GM04504 (cell line): ENCODE results near the gene PTRH2.
"Not testable (repeated sequence)": the region's sequence is repeated elsewhere in the genome, so short reads cannot be mapped to it uniquely, and the experiment has no call there.

ENCODE experiments used
- DNase-seq: peaks from one replicate; pipeline ENCODE4 v3.0.0-alpha.2; 2012; ENCODE audit warnings: low read depth

Gene PTRH2

DNA sequence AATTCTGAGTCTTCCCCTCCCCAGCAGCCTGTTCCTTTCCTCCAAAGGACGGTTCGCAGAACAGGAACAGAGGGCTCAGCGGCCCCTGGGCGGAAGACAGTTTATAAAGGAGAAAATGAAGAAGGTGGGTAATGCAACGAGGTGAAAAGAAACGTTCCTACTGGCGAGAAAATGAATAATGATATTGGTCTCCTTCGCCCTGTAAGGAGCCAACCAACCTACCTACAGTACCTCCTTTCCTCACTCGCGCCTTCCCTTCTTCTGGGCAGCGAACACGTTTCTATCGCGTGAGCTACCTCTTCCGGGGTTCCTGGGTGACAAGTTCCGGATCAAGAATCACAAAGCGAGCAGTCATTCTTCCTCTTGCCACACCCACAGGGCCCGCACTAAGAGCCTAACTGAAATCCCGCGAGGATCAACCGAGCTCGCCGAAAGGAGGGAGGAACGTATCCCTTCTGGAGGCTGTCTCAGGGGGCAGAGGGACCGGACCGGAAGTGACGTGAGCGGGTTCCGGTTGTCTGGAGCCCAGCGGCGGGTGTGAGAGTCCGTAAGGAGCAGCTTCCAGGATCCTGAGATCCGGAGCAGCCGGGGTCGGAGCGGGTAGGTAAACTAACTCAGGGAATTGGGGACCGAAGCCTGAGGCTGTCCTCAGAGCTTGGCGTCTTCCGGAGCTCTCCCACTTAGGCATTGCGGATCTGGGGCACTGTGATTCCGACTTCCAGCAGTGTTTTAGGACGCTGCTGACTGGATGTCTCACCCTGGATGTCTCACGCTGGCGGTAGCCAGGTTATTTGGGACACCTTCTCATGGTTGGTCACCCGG, at the start of gene PTRH2, which contains the start of gene VMP1:
PTRH2 (minus strand) TSS at position 282 of the 822 bp plus-strand sequence. CDS start 9,452 bp downstream, outside the sequence.
VMP1 (plus strand) TSS at position 506 of the 822 bp plus-strand sequence. CDS start 23,793 bp downstream, outside the sequence.
- DNase-seq = peak; percentile 100

DNA sequence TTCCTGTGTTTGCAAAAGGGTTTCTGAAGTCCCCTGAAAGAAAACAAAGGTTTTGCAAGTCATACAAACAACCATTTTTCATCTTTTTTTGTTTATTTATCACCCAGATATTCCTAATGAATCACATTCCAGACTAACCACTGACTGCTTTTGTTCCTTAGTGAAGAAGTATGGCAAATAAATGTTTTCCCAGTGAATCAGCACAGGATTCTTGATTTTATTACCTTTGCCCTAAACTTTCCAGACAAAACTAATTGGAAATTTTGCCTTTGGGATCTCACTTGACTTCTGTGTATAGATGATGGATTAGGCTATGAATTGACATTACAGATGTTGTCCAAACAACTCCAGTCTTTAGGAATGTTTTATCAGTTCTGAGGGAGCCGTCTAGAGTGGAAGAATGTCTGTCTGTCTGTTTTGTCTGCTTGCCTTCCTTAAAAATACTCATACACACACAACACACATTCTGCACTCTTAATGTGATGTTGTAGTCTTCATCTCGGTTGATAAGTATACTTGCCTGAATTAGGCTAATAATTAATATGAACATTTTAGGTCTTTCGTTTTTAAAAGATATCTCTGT, 49.1 kb upstream of the PTRH2 start:
- peak; percentile 75 for DNase-seq

- DNase-seq = not testable (repeated sequence)
These were observed 47.8 kb upstream of the PTRH2 start for GRCh38 chr17:59755069-59755468.

GRCh38 chr17:59754552-59754951, 47.3 kb upstream of the PTRH2 start:
- peak; percentile 76 for DNase-seq

GRCh38 chr17:59753522-59754467, 46.6 kb upstream of the PTRH2 start:
- DNase-seq = peak; percentile 76

DNA sequence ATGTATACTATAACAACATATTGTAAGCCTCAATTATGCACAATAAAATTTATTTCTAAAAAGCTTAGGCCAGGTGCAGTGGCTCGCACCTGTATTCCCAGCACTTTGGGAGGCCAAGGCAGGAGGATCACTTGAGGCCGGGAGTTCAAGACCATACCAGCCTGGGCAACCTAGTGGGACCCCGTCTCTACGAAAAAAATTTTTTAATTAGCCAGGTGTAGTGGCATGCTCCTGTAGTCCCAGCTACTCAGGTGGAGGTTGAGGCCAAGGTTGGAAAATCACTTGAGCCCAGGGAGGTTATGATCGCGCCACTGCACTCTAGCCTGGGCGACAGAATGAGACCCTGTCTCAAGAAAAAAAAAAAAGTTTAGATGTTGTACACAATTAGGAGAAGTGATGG, 45.7 kb upstream of the PTRH2 start:
- DNase-seq = no peak

GRCh38 chr17:59752446-59752845, 45.2 kb upstream of the PTRH2 start:
- DNase-seq = no peak

DNA sequence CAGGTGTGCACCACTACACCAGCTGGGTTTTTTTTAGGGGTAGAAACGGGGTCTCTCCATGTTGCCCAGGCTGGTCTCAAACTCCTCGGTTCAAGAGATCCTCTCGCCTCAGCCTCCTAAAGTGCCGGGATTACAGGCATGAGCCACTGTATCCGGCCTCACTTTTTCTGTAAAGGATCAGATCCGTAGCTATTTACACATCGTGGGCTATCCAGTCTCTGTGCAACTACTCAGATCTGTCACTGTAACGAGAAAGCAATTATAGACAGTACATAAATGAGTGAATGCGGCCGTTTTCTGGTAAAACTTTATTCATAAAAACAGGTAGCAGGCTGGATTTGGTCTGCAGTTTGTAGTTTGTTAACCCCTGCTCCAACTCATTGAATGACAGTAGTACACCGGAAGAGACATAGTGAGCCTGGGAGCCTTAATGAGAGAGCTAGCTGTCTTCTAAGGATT, 44.8 kb upstream of the PTRH2 start:
- DNase-seq = no peak

DNA sequence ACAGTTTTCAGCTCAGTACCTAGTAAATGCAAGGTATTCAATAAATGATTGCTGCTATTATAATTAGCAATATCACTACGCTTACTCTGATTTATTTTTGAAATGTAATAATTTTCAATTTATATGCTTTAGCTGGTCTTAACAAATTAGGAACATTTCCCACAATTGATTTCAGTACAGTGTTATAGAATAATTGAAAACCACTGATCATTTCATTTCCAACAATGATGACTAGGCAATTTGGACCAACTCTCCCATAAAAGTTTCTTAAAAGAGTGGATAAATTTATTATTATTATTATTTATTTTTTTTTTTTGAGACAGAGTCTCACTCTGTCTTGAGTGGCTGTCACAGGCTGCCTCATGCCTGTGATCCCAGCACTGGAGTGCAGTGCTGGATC, 41.4 kb upstream of the PTRH2 start:
- DNase-seq = no peak

DNA sequence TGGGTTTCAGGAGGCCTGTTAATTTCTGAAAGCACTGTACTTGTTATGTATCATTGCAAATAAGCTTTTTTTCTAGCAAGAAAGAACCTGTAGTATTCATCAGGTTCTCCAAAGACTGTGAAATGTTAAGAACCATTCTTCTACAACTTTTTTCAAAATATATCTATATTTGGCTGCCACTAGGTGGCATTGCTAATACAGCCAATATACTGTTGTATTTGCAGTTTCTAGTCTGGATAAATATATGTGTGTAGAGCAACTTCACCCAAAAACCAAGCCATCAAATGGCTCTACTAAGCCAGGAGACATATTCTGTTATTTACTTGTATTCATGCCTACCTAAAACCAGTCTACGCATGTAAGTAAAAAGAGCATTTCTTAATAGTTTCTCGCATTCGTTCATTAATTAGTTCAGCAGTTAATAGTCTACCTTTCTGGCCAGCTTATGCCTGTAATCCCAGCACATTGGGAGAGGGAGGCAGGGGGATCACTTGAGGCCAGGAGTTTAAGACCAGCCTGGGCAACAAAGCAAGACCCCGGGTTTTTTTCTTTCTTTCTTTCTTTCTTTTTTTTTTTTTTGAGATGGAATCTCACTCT, 39.7 kb upstream of the PTRH2 start:
- DNase-seq = no peak

GRCh38 chr17:59745040-59745439, 37.8 kb upstream of the PTRH2 start:
- DNase-seq = no peak

DNA sequence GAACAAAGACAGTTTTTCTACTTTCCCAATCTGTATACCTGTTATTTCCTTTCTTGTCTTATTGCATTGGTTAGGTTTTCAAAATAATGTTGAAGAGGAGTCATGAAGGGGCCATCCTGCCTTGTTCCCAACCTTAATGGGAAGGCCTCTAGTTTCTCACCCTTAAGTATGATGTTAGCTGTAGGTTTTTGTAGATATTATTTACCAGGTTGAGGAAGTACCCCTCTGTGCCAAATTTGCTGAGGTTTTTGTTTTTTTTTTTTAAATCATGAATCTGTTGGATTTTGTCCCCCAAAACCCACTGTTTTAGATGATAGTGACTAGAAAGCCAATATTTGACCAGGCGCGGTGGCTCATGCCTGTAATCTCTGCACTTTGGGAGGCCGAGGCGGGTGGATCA, 36.6 kb upstream of the PTRH2 start:
- DNase-seq = no peak

DNA sequence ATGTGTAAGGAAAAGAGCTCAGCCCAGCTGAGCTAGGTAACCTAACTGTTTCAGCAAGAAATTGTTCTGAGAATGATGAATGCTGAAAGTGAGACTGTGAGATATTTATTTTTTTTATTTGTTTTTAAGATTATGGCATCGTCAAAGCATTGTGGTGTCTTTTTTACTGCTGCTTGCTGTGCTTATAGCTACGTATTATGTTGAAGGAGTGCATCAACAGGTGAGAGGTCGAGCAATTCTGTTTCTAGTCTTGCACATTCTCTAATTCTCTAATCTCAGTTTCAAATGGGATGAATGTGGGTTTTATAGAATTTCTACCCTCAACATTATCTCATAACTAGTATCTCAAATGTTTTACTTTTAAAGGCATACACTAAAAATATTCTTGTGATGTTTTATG, 30.1 kb upstream of the PTRH2 start:
- DNase-seq = no peak

DNA sequence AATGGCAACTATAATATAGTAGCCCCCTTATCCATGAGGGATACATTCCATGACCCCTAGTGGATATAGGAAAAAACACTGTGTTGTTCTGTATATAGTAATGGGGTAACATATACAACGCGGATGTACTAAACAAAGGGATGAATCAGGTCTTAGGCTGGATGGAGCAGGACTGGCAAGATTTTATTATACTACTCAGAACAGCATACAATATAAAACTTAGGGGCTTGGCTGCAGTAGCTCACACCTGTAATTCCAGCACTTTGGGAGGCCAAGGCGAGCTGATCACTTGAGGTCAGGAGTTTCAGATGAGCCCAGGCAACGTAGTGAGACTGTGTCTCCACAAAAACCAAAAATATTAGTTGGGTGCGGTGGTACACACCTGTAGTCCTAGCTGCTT, 27.0 kb upstream of the PTRH2 start:
- DNase-seq = no peak

GRCh38 chr17:59733697-59734096, 26.5 kb upstream of the PTRH2 start:
- no peak for DNase-seq

GRCh38 chr17:59730268-59730834, 23.1 kb upstream of the PTRH2 start:
- DNase-seq = no peak

DNA sequence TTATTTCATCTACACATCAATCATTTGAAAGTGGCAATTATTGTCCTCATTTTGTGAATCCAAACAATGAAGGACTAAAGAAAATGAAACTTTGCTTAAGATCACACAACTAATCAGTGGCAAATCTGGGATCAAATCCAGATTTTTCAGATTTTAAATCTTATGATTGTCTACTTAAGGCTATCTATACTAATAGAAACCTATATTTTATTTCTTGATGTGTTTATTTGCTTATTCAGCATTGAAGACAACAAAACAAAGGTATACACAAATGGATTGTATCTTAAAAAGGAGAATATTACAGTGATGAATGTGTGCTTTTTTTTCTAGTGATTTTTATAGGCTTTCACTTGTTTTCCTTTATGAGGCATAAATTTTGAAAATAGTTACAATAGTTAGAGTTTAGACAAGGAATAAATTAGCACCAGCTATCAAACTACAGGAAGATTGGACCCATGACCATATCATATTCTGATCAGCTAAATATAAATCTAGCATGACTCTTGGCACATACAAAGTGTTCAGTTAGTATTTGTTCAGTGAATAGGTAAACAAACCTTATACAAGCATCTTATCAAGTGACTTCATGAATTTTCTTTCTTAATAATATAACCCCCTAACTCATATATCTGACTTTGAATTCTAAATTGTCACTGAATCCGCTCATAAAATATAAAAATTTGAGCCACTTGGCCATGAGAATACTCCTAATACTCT, 20.7 kb upstream of the PTRH2 start:
- no peak for DNase-seq

DNA sequence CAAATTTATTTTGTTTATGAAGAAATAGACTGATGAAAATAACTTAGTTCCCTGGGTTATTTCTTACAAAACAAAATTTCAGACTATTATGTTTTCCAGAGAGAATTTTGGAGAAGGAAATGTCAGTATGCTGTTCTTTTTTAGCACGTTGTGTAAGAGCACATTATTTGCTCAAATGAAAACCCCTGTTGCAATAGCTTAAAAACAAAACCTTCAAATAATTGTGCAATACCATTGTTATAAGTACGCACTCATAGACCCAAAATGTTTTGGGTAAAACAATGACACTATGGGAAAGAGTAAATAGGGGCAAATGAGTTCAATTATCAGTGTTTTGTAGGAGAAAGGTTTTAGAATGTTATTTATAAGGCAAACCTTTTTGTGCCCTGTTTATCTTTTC, 18.5 kb upstream of the PTRH2 start:
- peak; percentile 10 for DNase-seq

- DNase-seq = no peak
These were observed 16.4 kb upstream of the PTRH2 start for GRCh38 chr17:59723607-59724006.

DNA sequence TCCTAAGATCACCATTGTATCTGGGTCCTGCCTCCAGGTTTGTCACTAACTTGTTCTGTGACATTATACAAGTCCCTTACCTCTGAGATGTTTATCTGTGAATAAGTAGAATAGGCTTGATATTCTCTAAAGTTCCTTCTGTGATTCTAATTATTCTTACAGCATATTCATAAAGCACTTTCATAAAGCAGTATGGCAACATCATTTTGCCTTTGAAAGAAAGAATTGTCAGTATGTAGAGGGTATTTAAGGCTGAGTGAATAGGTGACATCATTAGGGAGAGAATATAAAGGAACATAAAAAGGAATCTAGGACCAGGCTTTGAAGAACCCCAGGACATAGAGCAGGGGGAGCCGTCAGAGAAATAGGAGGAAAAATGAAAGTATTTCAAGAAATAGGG, 15.8 kb upstream of the PTRH2 start:
- DNase-seq = no peak

GRCh38 chr17:59722623-59723022, 15.4 kb upstream of the PTRH2 start:
- no peak for DNase-seq
